Lower leg skin (tissue), 3 donors: ENCODE measurements around the gene RASSF5.

Experiments used
- POLR2A ChIP-seq, 2 donors: fragments of 450-650 bp; IDR thresholded peaks; one replicate each; pipeline ENCODE4 v1.6.1; 2016 to 2017; ENCODE audit warnings: antibody characterized with exemption in 2 of 2, mild to moderate bottlenecking in 1 of 2, moderate library complexity in 1 of 2
- TF ChIP-seq, protein P1 (sequence below), 3 donors: fragments of 450-650 bp; IDR thresholded peaks; one replicate each; pipeline ENCODE4 v1.5.1; 2016; ENCODE audit warnings: antibody characterized with exemption in 3 of 3, mild to moderate bottlenecking in 3 of 3, moderate library complexity in 2 of 3

DNA sequence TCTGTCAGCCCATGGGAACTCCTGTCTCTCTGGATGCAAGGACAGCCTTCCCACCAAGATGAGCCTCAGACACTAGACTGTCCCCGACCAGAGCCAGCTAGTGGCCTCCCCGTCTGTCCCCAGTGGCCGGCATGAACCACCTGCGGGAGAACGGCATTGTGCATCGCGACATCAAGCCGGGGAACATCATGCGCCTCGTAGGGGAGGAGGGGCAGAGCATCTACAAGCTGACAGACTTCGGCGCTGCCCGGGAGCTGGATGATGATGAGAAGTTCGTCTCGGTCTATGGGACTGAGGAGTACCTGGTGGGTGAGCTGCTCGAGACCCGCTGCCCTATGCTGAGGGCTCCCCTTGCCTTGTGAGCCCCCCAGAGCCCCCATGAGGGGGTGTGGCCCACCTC is 31.3 kb upstream of the RASSF5 start:
- TF ChIP-seq, protein P1, sequence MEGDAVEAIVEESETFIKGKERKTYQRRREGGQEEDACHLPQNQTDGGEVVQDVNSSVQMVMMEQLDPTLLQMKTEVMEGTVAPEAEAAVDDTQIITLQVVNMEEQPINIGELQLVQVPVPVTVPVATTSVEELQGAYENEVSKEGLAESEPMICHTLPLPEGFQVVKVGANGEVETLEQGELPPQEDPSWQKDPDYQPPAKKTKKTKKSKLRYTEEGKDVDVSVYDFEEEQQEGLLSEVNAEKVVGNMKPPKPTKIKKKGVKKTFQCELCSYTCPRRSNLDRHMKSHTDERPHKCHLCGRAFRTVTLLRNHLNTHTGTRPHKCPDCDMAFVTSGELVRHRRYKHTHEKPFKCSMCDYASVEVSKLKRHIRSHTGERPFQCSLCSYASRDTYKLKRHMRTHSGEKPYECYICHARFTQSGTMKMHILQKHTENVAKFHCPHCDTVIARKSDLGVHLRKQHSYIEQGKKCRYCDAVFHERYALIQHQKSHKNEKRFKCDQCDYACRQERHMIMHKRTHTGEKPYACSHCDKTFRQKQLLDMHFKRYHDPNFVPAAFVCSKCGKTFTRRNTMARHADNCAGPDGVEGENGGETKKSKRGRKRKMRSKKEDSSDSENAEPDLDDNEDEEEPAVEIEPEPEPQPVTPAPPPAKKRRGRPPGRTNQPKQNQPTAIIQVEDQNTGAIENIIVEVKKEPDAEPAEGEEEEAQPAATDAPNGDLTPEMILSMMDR (IDR thresholded peaks at IDR 0.05): no peak
- TF ChIP-seq POLR2A (IDR thresholded peaks at IDR 0.05): no peak
